Right ventricle myocardium superior (tissue), 1 donor: Measurements from ENCODE around the gene PCDHA1. TPM values are rescaled to one million over a fixed set of nuclear protein-coding genes. Genes with fewer than 3 reads are reported as not detected.

Experiments
- ATAC-seq: fragments of 200-7000 bp; cut with Tn5 transposase; one replicate; pipeline ENCODE4 v1.9.1; 2020; ENCODE audit warnings: mild to moderate bottlenecking; ENCODE audit not compliant: poor library complexity
- DNase-seq: peaks from one replicate; pipeline ENCODE4 v3.0.0-alpha.2; 2020
- intact Hi-C: fragments of 100-400 bp; cut with DNase I; formaldehyde crosslinking; loops from one replicate; pipeline ENCODE4 v1.11.2; 2022
- total RNA-seq: library from RNA; stranded (reverse); fragmentation: NEBNext Ultra II Directional; extraction: Animal tissue kit (Norgen Biotek cat#: 25700); gene quantifications from one replicate; pipeline ENCODE4 v1.2.1, GENCODE V29; 2021
- donor health status: DM: no; HTN: yes; CAD: no; lungs with severe emphysema.

Gene PCDHA1
- total RNA-seq, 1 donor from 2014 or later, result not detected

- ATAC-seq, result no peak
- intact Hi-C loops, result no loop called here
Measured at GRCh38 chr5:140877262-140877581, 91.3 kb downstream of the PCDHA1 start.

DNA sequence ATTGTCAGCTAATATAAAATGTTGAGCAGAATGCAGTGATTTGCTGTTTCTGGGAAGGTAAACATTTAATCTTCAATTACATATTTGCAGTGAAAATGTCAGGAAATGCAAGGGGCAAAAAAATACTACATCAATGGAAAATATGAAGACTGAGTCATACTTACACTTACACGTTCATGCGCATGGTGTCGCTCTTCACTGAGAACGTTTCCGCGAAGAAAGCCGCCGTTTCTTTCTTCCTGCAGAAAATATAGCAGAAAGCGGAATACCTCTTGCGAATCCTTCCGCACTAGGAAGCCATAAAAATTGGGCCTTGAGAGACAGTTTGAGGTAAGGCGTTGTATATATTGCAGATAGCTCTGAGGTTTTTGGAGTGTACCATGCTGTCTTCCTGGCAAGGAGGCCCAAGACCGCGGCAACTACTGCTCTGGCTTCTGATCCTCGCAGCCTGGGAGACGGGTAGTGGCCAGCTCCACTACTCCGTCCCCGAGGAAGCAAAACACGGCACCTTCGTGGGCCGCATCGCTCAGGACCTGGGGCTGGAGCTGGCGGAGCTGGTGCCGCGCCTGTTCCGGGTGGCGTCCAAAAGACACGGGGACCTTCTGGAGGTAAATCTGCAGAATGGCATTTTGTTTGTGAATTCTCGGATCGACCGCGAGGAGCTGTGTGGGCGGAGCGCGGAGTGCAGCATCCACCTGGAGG, 96.1 kb downstream of the PCDHA1 start, which contains the start of gene PCDHA13:
TSS of gene PCDHA13 (plus strand) at position 236 of the 702 bp plus-strand sequence. CDS start at position 381, 145 bp downstream.
- ATAC-seq (no peak), DNase-seq (no peak)
- intact Hi-C loops, result no loop called here

More at GRCh38 chr5:140877262-140877581, 91.3 kb downstream of the PCDHA1 start:
- no peak for DNase-seq

DNA sequence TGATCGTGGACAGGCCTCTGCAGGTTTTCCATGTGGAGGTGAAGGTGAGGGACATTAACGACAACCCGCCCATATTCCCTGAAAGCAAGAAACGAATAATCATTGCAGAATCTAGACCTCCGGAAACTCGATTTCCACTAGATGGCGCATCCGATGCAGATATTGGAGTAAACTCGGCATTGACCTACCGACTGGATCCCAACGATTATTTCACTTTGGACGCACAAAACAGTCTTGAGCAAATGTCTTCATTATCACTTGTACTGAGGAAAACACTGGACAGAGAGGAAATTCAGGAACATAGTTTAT, 96.6 kb downstream of the PCDHA1 start:
- ATAC-seq, result no peak
- intact Hi-C loops, result no loop called here
- DNase-seq, result no peak

DNA sequence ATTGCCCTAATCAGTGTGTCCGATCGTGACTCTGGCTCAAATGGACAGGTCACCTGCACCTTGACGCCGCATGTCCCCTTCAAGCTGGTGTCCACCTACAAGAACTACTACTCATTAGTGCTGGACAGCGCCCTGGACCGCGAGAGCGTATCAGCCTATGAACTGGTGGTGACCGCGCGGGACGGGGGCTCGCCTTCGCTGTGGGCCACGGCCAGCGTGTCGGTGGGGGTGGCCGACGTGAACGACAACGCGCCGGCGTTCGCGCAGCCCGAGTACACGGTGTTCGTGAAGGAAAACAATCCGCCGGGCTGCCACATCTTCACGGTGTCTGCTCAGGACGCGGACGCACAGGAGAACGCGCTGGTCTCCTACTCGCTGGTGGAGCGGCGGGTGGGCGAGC, 97.4 kb downstream of the PCDHA1 start:
- DNase-seq (no peak), ATAC-seq (no peak)
- intact Hi-C loops, result no loop called here

DNA sequence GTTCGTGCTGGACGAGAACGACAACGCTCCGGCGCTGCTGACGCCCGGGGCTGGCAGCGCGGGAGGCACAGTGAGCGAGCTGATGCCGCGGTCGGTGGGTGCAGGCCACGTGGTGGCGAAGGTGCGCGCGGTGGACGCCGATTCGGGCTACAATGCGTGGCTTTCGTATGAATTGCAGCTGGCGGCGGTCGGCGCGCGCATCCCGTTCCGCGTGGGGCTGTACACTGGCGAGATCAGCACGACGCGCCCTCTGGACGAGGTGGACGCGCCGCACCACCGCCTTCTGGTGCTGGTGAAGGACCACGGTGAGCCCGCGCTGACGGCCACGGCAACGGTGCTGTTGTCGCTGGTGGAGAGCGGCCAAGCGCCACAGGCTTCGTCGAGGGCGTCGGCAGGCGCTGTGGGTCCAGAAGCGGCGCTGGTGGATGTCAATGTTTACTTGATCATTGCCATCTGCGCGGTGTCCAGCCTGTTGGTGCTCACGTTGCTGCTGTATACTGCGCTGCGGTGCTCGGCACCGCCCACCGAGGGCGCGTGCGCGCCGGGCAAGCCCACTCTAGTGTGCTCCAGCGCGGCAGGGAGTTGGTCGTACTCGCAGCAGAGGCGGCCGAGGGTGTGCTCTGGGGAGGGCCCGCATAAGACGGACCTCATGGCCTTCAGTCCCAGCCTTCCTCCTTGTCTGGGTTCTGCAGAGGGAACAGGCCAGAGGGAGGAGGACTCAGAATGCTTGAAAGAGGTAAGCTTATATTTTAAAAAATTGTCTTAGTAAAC, 98.2 kb downstream of the PCDHA1 start:
- intact Hi-C loops, result no loop called here
- ATAC-seq, result no peak
- no peak for DNase-seq

DNA sequence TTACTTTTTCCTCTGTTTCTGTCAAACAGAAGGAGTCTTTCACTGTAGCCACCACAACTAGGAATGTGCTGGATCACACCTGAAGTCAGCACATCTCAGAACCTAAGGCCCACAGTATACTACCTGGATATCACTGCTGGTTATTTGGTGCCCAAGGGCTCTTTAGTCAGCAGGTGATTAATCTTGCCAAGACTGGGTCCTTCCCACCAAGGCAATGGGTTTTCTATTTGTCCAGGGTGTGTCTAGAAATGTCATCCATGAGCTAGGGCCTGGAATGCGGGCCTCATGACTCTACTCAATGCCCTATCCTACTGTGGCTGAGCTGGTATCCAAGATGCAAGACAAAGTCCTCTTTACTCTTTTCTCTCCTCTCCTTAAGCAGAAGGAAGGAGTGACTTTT, 130.4 kb downstream of the PCDHA1 start:
- ATAC-seq, result no peak
- DNase-seq, result no peak
- intact Hi-C loops, result no loop called here

DNA sequence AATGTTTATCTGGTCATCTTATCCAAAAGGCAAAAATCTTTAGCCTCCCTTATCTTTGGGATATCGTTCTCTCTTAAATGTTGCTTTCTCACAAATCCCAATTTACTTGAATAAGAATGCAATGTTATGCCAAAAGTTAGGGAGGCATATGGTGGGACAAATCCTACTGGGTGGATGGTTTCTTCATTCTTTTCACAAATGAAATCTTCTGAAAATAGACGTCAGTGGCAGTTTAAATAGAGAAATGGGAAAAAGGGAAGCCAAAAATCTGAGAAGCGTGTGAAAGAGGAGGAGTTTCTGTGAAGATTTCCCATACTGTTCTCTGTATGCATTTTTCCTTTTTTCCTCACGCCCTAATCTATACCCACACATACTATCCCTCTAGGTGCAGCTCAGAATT, 137.7 kb downstream of the PCDHA1 start:
- DNase-seq, result no peak
- intact Hi-C loops, result no loop called here
- no peak for ATAC-seq

DNA sequence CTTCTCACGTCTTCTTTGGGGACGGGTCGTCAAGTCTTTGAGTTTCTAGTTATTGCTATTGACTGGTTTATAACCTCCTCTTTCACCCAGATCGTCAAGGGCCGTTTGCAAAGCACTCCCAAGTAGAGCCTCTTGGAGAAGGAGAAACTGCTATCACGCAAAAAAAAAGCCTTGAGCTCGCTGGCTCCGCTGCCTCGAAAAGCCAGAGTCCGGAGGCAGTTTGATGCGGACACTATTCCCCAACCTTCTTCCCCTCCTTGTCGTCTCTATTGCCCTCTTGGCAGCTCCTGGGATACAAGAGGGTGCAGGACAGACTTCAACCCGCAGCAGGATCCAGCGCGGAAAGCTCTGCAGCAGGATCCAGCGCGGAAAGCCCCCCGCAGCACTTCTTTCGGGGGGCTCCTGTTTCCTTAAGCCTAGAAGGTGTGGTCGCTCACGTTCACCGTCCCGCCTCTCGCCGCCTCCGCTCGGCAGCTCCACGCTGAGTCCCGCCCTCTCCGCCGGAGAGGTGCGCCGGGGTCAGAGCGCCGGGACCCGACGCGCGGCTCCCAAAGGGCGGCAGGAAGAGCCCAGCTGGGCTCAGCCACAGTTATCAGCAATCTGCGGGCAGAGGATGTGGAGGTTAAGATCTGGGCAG, 140.0 kb downstream of the PCDHA1 start, which contains the start of gene PCDHAC1:
TSS of gene PCDHAC1 (plus strand) at position 494 of the 637 bp plus-strand sequence. CDS start 594 bp downstream, outside the sequence.
- intact Hi-C loops, result no loop called here
- DNase-seq, result no peak
- ATAC-seq, result peak; percentile 48

DNA sequence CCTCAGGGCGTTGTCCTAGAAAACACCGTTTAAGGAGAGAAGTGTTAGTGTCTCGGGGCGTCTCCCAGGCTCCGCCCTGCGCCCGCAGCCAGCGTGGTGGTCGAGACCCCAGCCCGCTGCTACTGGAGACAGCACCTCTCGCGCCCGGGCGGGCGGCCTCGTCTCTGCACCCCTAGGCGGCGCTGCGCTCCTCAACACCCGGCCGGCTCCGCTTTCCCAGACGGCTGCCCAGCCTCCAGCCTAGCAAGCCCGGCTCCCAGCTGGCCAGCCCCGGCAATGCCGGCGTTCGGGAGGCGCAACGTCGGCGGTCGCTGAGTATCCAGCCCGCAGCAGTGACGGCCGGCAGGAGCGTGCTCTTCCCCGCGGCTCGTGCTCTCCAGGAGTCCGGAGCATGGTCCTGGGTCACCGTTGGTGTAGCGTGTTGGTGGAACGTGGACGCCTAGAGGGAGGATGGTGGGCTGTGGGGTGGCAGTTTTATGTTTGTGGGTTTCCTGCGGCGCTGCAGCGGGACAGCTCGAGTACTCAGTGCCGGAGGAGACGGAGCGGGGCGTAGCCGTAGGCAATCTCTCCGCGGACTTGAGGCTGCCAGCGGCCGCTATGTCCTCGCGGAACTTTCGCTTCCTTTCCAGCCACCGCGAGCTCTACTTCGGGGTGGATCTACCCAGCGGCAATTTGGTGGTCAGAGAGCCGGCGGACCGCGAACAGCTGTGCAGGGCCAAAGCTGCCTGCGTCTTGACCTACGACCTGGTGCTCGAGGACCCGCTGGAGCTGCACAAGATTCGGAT, 140.7 kb downstream of the PCDHA1 start:
- DNase-seq (peak; percentile 83), ATAC-seq (peak; percentile 91)
- intact Hi-C loops, result no loop called here

GRCh38 chr5:140927228-140927573, 141.3 kb downstream of the PCDHA1 start:
- intact Hi-C loops, result no loop called here
- ATAC-seq (no peak), DNase-seq (no peak)

DNA sequence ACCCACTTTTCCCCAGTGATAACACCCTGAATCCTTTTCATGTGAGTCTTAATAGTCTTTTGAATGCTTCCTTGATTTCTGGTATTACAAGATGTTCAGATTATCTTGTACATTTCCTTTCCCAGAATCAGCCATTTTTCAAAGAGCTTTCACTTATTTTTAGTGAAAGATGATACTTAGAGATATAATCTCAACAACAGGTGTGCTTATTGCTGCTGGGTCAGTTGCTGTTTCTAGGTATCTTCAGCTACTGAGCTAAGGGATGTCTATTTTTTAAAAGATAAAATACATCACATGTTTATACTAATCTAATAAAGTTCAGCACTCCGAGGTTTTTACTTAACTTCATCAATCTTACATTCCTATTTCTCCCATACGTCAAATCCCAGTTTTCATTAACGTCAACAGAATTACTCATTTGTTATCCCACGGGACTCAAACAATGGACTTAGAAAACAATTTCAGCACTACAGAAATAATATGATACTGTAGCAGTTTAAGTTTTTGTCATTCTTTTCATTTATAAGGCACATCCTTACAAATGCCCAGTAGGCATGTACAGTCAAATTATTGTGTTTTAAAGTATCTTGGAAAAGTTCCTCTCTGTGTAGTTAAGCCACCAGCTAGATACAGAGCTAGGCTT, 149.1 kb downstream of the PCDHA1 start:
- intact Hi-C loops, result no loop called here
- DNase-seq (no peak), ATAC-seq (no peak)

GRCh38 chr5:140946578-140946977, 160.6 kb downstream of the PCDHA1 start:
- intact Hi-C loops, result no loop called here
- no peak for DNase-seq
- no peak for ATAC-seq

DNA sequence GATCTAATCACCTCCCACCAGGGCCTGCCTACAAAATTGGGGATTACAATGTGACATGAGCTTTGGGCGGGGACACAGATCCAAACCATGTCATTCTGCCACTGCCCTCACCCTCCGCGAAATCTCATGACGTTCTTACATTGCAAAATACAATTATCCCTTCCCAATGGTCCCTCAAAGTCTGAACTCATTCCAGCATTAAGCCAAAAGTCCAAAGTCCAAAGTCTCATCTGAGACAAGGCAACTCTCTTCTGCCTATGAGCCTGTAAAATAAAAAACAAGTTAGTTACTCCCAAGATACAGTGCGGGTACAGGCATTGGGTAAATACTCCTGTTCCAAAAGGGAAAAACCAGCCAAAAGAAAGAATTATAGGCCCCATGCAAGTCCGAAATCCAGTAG, 165.7 kb downstream of the PCDHA1 start:
- intact Hi-C loops, result no loop called here
- ATAC-seq (no peak), DNase-seq (no peak)

GRCh38 chr5:140953234-140953633, 167.3 kb downstream of the PCDHA1 start:
- DNase-seq, result no peak
- intact Hi-C loops, result no loop called here
- ATAC-seq, result no peak

DNA sequence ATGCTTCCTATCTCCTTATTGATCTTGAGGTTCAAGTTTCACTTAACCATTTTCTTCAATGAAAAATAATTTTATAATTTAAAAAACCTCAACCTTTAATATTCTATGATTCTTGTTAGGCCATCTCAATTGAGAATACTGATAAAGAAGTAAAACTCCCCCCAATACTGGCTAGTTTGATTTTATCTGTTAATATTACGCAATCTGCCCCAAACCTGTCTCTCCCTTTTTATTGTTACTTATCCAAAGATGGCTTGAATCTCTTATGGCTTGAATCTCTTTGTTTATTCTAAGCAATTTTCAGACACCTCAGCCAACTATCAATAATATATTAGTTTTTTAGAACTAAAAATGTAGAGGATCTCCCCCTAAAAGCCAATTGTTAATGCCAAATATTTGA, 176.2 kb downstream of the PCDHA1 start:
- intact Hi-C loops, result no loop called here
- no peak for DNase-seq
- no peak for ATAC-seq

DNA sequence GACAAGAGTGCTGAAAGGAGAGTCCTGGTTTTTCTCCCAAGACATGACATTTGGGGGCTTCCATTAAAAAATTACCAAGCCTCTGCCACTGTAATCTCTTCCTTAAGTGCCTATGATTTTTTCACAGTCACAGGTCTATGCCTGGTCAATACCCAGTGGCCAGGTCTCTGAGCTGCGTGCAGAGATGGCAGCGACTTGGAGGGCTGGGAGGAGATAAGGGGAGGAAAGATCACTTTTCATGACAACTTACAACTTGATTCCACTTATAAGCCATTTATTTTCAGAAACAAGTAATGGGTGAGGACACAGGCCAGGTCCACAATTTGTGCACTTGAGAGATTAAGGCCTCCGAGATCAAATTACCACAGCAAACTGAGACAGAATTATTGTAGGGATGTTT, 178.4 kb downstream of the PCDHA1 start:
- intact Hi-C loops, result no loop called here
- DNase-seq (no peak), ATAC-seq (no peak)

DNA sequence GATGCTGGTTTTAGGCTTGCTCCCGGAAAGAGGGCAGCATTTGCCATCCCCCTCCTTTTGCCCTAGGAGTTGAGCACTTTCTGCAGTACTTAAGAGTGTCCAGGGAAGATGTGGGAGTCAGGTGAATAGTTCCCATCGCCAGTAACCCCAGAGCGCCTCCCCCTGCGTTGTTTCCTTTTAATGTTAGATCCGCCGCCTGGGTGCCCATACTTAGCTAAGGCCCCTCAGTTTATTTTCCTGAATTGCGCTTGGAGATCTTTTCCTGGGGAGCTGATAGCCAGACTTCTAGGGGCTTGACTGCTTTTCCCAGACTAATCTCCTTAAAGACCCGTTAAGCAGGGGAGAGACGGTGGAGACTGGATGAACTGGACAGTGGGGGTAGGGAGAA, 180.0 kb downstream of the PCDHA1 start:
- intact Hi-C loops, result no loop called here
- DNase-seq, result no peak
- no peak for ATAC-seq

- intact Hi-C loops, result no loop called here
- ATAC-seq (peak; percentile 64), DNase-seq (peak; percentile 46)
Measured at GRCh38 chr5:140966293-140967225, 180.6 kb downstream of the PCDHA1 start, which contains the start of gene PCDHAC2. Gene PCDHAC2 (plus strand): TSS chr5:140966476. CDS start chr5:140966767, 291 bp downstream.
